ENCODE measurements around the gene TP53INP2.

TP53INP2 gene

GRCh38 chr20:34732523-34732922 lies 28.4 kb downstream of the TP53INP2 start:
- DNase-seq = no peak

GRCh38 chr20:34736106-34736735 lies 32.1 kb downstream of the TP53INP2 start:
- no peak for DNase-seq

- DNase-seq = no peak
Measured at GRCh38 chr20:34743039-34743438, 38.9 kb downstream of the TP53INP2 start.

GRCh38 chr20:34744340-34744739 lies 40.2 kb downstream of the TP53INP2 start:
- DNase-seq = no peak

- DNase-seq = no peak
Measured at GRCh38 chr20:34744847-34745246, 40.7 kb downstream of the TP53INP2 start.

- DNase-seq = no peak
Measured at GRCh38 chr20:34746674-34747073, 42.5 kb downstream of the TP53INP2 start.

- no peak for DNase-seq
Measured at GRCh38 chr20:34747479-34747878, 43.3 kb downstream of the TP53INP2 start.

- no peak for DNase-seq
Measured at GRCh38 chr20:34748709-34749108, 44.6 kb downstream of the TP53INP2 start.

GRCh38 chr20:34750484-34750883 lies 46.3 kb downstream of the TP53INP2 start:
- DNase-seq = no peak

GRCh38 chr20:34751453-34751852 lies 47.3 kb downstream of the TP53INP2 start:
- no peak for DNase-seq

GRCh38 chr20:34753706-34754461 lies 49.7 kb downstream of the TP53INP2 start:
- DNase-seq = no peak

GRCh38 chr20:34754611-34755010 lies 50.5 kb downstream of the TP53INP2 start:
- no peak for DNase-seq

- no peak for DNase-seq
Measured at GRCh38 chr20:34755367-34755766, 51.2 kb downstream of the TP53INP2 start.

GRCh38 chr20:34762031-34762555 lies 57.9 kb downstream of the TP53INP2 start:
- DNase-seq = no peak

Measured in SIG-M5 (cell line).